HG03280 (cell line): ENCODE results near the gene ANO9.

ENCODE experiments used
- ATAC-seq: cut with Tn5 transposase; IDR thresholded peaks from one replicate; pipeline ENCODE4 v1.9.1; 2021; ENCODE audit warnings: mild to moderate bottlenecking, moderate library complexity; ENCODE audit not compliant: unreplicated experiment

Gene ANO9, protein sequence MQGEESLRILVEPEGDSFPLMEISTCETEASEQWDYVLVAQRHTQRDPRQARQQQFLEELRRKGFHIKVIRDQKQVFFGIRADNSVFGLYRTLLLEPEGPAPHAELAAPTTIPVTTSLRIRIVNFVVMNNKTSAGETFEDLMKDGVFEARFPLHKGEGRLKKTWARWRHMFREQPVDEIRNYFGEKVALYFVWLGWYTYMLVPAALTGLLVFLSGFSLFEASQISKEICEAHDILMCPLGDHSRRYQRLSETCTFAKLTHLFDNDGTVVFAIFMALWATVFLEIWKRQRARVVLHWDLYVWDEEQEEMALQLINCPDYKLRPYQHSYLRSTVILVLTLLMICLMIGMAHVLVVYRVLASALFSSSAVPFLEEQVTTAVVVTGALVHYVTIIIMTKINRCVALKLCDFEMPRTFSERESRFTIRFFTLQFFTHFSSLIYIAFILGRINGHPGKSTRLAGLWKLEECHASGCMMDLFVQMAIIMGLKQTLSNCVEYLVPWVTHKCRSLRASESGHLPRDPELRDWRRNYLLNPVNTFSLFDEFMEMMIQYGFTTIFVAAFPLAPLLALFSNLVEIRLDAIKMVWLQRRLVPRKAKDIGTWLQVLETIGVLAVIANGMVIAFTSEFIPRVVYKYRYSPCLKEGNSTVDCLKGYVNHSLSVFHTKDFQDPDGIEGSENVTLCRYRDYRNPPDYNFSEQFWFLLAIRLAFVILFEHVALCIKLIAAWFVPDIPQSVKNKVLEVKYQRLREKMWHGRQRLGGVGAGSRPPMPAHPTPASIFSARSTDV

DNA sequence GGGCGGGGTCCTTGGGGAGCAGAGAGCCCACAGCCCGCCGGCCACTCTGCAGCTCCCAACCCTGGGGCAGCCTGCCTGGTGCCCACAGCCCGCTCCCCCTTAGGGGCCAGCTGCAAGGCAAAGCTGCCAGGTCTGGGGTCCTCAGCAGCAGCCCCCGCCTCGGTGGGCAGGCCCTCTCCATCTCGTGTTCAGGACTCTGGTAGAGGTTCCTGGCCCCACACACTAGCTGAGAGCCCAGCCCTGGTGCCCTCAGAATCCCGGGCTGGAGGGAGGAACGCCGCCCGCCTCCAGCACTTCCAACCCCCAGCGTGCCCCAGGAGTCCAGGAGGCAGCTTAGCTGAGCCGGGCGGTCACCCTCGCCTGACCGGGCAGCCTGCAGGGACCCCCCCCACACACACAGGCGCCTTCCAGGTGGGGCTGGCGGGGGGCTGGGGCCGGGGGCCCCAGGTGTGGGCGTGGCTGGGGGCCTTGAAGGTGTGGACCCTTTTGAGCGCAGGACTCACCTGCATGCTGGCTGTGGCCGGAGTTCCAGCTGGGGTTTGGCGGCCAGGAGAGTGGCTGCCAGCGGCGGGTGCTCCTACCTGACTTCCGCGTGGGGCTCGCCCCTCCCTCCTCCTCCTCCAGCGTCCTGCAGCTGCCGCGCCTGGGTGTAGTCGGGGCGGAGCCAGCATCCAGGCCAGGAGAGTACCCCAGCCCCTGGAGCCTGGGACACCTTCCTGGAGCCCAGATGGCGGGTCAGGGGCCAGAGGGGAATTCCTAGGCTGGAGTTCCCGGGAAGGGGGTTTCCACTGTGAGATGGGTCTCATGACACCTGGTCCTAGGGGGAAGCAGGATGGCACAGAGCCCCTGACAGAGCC, at the start of gene ANO9:
ANO9 (minus strand) TSS at position 594 of the 857 bp plus-strand sequence; CDS start at position 509, 85 bp downstream.
- no peak for ATAC-seq

DNA sequence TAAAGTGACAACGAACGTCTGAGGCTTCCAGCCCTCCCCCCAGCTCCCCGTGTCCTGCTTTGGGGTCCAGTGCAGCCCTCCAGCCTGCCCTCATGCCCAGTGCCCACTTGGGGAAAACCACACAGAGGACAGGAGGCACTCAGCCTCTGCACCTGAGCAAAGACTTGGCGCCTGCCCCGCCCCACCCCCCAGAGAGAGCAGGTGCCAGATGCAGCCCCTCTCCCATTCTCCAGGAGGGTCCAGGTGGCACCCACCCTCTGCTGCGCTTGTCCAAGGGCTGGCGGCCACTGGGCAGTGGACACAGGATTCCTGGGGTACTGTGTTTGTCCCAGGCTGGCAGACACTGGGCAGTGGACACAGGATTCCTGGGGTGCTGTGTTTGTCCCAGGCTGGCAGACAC, 49.5 kb upstream of the ANO9 start:
- ATAC-seq: no peak

DNA sequence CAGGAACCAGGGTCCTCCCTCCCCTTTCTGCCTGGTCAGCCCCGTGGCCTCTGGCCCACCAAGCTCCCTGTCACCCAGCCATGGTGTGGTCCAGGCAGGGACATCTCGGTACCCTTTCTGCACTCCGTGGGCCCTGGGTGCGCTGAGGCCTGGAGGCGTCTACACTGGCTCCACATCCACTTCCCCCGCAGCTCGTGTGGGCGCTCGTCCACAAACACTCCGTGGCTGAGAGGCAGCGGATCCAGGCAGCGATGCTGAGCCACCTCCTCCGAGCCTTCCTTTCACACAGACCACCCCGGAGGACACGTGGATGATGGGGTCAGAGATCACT, 49.1 kb upstream of the ANO9 start:
- ATAC-seq: no peak

DNA sequence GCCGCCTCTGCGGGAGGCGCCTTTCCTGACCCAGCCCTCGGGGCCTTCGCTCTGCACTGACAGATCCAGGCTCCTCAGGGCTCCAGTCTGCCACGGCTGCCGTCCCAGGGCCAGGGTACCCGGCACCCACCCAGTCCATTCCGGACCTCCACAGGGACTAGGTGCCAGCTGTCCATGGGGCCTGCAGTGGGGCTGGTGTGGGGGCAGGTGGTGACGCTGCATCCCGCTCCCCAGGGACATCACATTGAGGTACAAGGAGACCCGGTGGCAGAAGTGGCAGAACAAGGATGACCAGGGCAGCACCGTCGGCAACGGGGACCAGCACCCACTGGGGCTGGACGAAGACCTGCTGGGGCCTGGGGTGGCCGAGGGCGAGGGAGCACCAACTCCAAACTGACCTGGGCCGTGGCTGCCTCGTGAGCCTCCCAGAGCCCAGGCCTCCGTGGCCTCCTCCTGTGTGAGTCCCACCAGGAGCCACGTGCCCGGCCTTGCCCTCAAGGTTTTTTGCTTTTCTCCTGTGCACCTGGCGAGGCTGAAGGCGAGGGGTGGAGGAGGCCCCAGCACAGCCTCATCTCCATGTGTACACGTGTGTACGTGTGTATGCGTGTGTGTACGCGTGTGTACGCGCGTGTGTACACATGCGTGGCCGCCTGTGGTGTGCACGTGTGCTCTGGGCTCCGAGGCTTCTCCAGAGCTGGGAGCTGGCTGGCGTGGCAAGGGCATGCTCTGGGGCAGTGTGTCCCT, 48.5 kb upstream of the ANO9 start:
- no peak for ATAC-seq

DNA sequence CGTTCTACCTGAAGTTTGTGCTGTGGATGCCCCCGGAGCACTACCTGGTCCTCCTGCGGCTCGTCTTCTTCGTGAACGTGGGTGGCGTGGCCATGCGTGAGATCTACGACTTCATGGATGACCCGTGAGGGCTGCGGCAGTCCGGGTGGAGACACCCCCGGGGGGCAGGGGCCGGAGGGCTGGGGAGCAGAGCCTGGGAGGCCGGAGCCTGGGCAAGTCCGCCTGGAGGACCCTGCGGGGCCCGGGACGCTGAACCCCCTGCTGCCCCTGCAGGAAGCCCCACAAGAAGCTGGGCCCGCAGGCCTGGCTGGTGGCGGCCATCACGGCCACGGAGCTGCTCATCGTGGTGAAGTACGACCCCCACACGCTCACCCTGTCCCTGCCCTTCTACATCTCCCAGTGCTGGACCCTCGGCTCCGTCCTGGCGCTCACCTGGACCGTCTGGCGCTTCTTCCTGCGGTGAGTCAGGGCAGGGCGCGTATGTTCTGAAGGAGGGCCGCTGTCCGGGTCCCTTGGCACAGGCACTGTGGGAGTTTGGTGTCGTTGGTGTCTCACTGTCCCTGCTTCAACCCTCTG, 47.9 kb upstream of the ANO9 start:
- ATAC-seq: no peak

DNA sequence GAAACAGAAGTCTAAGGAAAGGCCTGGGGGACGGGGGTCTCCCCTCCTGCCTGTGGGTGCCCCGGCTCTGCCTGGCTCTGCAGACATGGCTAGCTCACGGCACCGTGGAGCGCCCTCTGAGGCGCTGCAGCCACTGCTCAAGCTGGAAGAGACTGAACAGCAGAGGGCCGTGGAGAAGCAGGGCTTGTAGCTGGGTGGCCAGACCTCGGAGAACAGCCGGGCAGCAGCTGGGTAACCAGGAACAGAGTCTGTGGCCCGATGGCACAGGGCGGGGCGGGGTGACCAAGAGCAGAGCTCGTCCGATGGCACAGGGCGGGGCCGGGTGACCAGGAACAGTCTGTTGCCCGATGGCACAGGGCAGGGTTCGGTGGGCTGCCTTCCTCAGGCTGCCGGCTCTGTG, 47.2 kb upstream of the ANO9 start:
- ATAC-seq: no peak

DNA sequence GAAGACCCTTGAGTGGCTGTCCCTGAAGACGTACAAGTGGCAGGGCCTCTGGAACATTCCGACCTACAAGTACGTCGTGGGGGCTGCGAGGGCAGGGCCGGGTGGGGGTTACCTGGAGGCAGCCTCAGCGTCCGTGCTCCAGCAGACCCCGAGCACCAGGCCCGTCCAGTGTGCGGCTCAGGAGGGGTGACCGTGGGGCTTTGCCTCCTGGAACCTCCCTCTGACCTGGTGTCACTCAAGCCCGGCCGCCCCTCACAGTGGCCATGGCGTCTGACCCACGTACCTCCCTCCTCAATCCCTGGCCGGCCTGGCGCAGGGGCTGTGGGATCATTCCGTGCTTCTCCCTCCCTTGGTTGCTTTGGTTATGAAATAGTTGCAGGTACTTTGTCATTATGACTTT, 46.8 kb upstream of the ANO9 start:
- ATAC-seq: no peak

DNA sequence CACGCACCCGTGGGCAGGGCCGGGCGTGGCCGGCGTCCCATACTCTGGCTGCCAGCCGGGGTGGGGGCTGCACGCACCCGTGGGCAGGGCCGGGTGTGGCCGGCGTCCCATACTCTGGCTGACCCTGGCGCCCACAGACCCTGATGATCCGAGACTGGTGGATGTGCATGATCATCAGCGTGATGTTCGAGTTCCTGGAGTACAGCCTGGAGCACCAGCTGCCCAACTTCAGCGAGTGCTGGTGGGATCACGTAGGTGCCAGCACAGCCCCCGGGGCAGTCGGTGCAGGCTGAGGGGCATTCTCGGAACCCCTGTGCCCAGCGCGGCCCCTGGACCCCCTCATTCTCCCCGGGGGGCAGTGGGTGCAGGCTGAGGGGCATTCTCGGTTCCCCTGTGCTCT, 46.3 kb upstream of the ANO9 start:
- no peak for ATAC-seq

DNA sequence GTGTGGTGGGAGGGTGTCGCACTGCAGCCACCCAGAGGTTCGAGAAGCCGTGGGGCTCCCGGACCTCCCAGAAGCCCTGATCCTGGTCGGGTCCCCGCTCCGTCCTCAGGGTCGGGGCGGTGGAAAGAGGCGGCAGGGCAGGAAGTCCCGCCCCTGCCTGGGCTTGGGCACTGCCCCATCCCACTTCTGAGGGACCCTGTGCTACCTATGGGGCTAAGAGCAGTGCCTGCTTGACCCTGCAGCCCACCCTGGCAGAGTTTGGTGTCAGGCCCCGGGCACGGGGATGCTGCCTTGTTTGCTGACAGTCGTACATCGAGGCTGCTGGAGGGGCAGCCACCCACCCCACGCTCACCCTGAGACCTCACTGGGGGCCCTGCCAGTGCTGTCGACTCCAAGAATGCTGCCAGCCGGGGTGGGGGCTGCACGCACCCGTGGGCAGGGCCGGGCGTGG, 45.8 kb upstream of the ANO9 start:
- no peak for ATAC-seq

DNA sequence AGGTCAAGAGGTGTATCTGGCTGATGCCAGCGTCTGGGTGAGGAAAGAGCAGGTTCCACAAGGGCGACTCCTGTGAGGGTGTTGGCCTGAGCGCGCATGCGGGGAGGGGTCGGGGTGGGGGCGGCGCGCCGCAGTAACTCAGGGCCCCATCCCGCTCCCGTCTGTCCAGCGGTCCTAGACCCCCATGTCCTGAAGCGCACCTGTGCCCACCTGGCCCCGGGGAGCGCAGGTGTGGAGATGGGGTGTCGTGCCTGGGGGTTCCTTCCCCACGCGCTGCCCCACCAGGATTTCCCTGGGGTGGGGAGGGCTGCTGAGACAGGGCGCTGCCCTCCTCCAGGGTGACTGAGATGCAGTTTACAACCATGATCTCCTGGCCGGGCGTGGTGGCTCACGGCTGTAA, 44.4 kb upstream of the ANO9 start:
- ATAC-seq: no peak

DNA sequence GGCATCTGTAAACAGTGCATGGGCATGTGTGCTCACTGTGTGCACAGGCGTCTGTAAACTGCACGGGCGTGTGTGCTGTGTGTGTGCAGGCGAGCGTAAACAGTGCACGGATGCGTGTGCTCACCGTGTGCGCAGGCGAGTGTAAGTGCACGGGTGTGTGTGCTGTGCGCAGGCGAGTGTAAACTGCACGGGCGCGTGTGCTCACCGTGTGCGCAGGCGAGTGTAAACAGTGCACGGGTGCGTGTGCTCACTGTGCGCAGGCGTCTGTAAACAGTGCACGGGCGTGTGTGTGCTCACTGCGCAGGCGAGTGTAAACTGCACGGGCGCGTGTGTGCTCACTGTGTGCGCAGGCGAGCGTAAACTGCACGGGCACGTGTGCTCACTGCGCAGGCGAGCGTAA, 42.8 kb upstream of the ANO9 start:
- ATAC-seq: no peak

DNA sequence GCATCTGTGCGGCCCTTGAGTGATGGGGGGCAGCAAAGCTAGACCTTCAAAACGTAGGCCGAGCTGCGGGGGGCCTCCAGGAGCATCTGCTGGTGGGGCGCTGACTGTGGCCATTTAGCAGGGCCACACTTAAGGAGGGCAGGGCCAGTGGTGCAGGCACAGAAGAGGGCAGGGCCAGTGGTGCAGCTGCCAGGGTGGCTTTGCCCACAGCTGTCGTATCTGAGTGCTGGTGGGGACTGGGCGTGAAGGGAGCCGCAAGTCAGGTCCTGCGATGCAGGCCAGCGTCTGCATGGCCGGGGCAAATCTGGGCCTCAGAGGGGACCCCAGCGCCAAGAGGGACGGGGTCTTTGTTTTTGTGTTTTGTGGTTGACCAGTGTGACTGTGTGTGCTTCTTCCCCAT, 37.5 kb upstream of the ANO9 start:
- ATAC-seq: no peak

DNA sequence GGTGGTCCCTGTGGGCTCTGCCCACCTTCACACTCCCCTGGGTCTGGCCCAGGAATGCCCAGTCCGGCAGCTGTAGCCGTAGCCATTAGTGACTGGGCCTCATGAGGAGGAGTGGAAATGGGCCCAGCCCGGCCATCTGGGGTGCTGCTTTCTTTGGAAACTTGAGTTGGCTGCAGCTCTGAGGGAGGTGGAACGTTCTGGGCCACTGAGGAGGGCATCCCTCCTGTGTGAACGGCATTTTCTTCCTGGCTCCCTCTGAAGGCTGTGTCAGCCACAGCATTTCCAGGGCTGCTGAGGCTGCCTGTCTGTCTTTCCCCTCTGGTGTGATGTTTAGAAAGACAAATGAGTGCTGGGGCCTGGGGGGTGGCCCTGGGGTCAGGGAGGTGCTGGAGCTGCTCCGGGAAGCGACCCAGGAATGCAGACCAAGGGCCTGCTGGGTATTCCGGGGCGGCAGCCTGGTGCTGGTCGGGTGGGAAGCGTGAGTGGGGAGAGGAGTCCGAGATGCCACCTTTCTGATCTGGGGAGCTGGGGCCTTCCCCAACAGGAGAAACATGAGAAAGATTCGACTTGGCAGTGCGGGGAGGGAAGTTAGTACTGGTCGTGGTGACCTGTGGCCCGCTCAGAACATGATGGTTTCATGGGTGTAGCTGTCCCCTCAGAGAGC, 35.4 kb upstream of the ANO9 start:
- ATAC-seq: no peak

DNA sequence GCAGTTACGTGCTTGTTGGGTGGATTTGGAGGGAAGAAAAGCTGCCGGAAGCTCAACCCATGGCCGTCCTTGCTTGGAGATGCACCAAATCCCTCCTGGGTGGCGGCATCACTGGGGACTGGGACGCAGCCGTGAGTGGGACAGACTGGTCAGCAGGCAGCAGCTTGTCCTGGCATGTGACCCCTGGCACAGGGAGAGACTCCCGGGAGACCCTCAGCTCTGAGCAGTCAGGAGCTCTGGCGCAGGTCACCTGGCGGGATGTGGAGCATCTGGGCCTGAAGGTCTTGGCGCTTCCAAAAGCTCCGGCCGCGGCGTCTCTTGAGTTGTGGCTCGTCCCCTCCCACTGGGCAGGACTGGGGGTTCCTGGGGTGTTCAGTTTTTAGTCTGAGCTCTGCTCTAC, 34.6 kb upstream of the ANO9 start:
- ATAC-seq: no peak

DNA sequence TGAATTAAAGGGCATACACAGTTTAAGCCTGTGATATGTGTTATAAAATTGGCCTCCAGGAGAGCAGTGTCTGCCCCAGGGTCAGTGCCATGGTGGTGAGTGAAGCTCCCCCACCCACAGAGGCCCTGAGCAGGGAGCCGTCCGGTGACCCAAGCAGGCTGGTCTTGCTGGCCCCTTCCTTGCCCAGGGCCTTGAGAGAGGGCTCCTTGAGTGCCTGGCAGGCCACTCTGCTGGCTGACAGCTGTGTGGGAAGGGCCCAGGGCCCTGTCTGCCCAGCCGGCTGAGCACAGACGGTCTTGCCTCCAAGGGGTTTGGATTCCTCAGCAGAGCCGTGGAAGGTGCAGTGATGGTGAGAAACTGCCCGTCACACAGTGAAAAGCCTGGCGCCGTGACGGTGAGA, 34.1 kb upstream of the ANO9 start:
- no peak for ATAC-seq

DNA sequence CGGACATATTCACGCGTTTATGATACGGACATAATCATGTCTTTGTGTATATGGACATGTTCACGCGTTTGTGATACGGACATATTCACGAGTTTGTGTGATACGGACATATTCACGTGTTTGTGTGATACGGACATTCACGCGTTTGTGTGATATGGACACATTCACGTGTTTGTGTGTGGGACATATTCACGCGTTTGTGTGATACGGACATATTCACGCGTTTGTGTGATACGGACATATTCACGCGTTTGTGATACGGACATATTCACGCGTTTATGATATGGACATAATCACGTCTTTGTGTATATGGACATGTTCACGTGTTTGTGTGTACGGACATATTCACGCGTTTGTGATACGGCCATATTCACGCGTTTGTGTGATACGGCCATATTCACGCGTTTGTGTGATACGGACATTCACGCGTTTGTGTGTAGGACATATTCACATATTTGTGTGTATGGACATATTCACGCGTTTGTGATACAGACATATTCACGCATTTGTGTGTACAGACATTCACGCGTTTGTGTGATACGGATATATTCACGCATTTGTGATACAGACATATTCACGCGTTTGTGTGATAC, 33.2 kb upstream of the ANO9 start:
- no peak for ATAC-seq

DNA sequence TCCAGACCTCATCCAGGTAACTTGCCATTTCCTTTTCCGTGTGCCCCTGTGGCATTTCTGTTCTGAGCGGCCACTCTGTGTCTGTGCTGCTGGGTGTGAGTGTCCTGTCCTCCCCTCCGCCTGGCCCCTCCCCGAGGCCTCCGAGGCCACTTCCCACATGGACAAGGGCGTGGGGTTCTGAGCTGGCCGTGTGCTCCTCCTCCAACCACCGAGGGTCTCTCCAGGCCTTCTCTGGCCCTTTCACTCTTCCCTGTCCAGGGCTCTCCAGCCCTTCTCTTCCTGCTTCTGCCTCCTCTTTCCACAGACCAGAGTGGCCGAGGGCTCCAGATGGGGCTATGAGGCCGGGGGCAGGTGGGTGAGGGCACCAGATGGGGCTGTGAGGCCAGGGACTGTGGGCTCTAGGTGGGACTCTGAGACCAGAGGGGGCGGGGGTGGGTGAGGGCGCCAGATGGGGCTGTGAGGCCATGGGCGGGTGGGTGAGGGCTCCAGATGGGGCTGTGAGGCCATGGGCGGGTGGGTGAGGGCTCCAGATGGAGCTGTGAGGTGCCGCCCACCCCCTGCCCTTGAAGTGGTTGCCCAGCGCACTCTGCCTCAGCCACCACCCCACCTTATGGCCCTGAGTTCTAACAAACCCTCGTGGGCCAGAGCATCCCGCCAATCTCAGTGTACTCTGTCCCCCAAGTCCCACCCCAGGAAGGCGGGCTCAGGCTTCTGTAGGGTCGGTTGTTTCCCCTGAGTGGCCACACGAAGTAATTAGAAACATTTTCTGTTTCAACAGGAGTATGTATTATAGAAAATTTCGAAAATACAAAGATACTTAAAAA, 32.4 kb upstream of the ANO9 start:
- no peak for ATAC-seq

DNA sequence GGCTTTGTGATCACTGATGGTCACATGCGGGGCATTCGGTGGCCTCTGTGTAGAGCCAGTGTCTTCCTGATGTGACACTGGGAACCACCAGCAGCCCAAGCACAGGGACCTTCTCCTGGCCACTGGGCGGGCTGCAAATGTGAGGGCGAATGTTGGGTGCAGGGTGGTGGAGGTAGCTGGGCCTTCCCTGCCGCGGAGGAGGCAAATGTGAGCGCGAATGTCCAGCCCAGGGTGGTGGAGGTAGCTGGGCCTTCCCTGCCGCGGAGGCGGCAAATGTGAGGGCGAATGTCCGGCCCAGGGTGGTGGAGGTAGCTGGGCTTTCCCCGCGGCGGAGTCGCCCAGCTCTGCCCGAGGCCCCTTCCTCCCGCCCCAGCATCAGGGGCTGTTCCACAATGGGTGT, 31.6 kb upstream of the ANO9 start:
- no peak for ATAC-seq

DNA sequence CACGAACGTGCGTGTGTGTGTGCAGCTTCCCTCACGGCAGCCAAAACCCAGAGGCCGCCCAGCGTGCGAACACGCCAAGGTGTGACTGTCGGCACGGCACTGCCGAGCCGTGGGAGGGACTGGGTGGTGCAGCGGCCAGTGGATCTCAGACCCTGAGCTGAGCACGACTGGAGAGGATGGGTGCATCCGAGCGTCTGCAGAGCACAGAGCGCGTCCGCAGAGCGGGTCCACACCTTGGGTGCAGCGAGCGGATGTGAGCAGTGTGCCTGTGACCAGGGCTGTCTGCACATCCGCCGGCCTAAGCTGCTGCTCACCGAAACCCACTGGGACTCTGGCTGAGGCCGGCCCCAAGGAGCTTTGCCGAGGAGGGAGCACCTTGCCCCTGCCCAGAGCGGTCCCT, 31.0 kb upstream of the ANO9 start:
- no peak for ATAC-seq
